AG10803 (cell line): Measurements from ENCODE around the gene UST.
"Not testable (repeated sequence)": the region's sequence is repeated elsewhere in the genome, so short reads cannot be mapped to it uniquely, and the experiment has no call there.

Experiments
- DNase-seq: peaks from one replicate; pipeline ENCODE4 v3.0.0; 2010; ENCODE audit warnings: low read depth
- H3K4me3 ChIP-seq: 2 replicates; pipeline ENCODE4 v1.5.1; 2011; ENCODE audit warnings: mild to moderate bottlenecking, low read length, control low read depth
- CTCF ChIP-seq: conservative IDR thresholded peaks from 2 replicates; pipeline ENCODE4 v1.5.1; 2011; ENCODE audit warnings: mild to moderate bottlenecking, low read length, control low read depth, inconsistent platforms

The UST gene

GRCh38 chr6:148868314-148868713, 121.5 kb downstream of the UST start:
- H3K4me3 ChIP-seq: no peak overlapping the region
- TF ChIP-seq CTCF: no peak
- DNase-seq: peak; percentile 51

GRCh38 chr6:148868901-148869300, 122.1 kb downstream of the UST start:
- no peak for TF ChIP-seq CTCF
- no peak for DNase-seq

GRCh38 chr6:148869585-148869984, 122.8 kb downstream of the UST start:
- no peak for TF ChIP-seq CTCF
- no peak overlapping the region for H3K4me3 ChIP-seq
- peak; percentile 93 for DNase-seq

More at GRCh38 chr6:148868901-148869300, 122.1 kb downstream of the UST start:
- no peak overlapping the region for H3K4me3 ChIP-seq

GRCh38 chr6:148873154-148873553, 126.3 kb downstream of the UST start:
- no peak for DNase-seq
- no peak overlapping the region for H3K4me3 ChIP-seq
- no peak for TF ChIP-seq CTCF

- no peak for DNase-seq
- H3K4me3 ChIP-seq: no peak overlapping the region
- TF ChIP-seq CTCF: no peak
Observed at GRCh38 chr6:148873868-148874267, 127.0 kb downstream of the UST start.

GRCh38 chr6:148874698-148875293, 128.0 kb downstream of the UST start:
- no peak for TF ChIP-seq CTCF
- DNase-seq: peak; percentile 54
- no peak overlapping the region for H3K4me3 ChIP-seq

- TF ChIP-seq CTCF: no peak
- no peak overlapping the region for H3K4me3 ChIP-seq
Observed at GRCh38 chr6:148878683-148879082, 131.9 kb downstream of the UST start.

GRCh38 chr6:148880742-148881141, 133.9 kb downstream of the UST start:
- not testable (repeated sequence) for DNase-seq, H3K4me3 ChIP-seq

More at GRCh38 chr6:148878683-148879082, 131.9 kb downstream of the UST start:
- DNase-seq: no peak
